ENCODE data around the gene FYB1.
"Not testable (repeated sequence)": the region's sequence is repeated elsewhere in the genome, so short reads cannot be mapped to it uniquely, and the experiment has no call there.

Gene FYB1

GRCh38 chr5:39219437-39219836, at the start of gene FYB1:
TSS of gene FYB1 (minus strand) at chr5:39219563. CDS start at chr5:39202960, 16,603 bp downstream.
- no peak for DNase-seq (ENCODE audit: low read depth)

GRCh38 chr5:39267186-39267585, 47.8 kb upstream of the FYB1 start:
- DNase-seq (ENCODE audit: low read depth) = no peak

GRCh38 chr5:39266442-39266841, 47.1 kb upstream of the FYB1 start:
- no peak for DNase-seq (ENCODE audit: low read depth)

GRCh38 chr5:39264528-39264927, 45.2 kb upstream of the FYB1 start:
- DNase-seq (ENCODE audit: low read depth) = no peak

GRCh38 chr5:39262981-39263380, 43.6 kb upstream of the FYB1 start:
- no peak for DNase-seq (ENCODE audit: low read depth)

GRCh38 chr5:39260095-39260494, 40.7 kb upstream of the FYB1 start:
- DNase-seq (ENCODE audit: low read depth) = no peak

GRCh38 chr5:39257554-39257953, 38.2 kb upstream of the FYB1 start:
- no peak for DNase-seq (ENCODE audit: low read depth)

GRCh38 chr5:39256477-39257235, 37.3 kb upstream of the FYB1 start:
- DNase-seq (ENCODE audit: low read depth) = no peak

- DNase-seq (ENCODE audit: low read depth) = no peak
Observed at GRCh38 chr5:39255406-39255805, 36.0 kb upstream of the FYB1 start.

- DNase-seq (ENCODE audit: low read depth) = no peak
Observed at GRCh38 chr5:39254671-39255070, 35.3 kb upstream of the FYB1 start.

- DNase-seq (ENCODE audit: low read depth) = no peak
Observed at GRCh38 chr5:39253196-39253595, 33.8 kb upstream of the FYB1 start.

- DNase-seq (ENCODE audit: low read depth) = no peak
Observed at GRCh38 chr5:39249564-39250274, 30.4 kb upstream of the FYB1 start.

- no peak for DNase-seq (ENCODE audit: low read depth)
Observed at GRCh38 chr5:39249069-39249468, 29.7 kb upstream of the FYB1 start.

GRCh38 chr5:39240750-39241149, 21.4 kb upstream of the FYB1 start:
- no peak for DNase-seq (ENCODE audit: low read depth)

GRCh38 chr5:39238366-39239105, 19.2 kb upstream of the FYB1 start:
- DNase-seq (ENCODE audit: low read depth) = no peak

- DNase-seq (ENCODE audit: low read depth) = no peak
Observed at GRCh38 chr5:39236718-39237117, 17.4 kb upstream of the FYB1 start.

- DNase-seq (ENCODE audit: low read depth) = no peak
Observed at GRCh38 chr5:39235648-39236047, 16.3 kb upstream of the FYB1 start.

- DNase-seq (ENCODE audit: low read depth) = not testable (repeated sequence)
Observed at GRCh38 chr5:39234494-39234893, 15.1 kb upstream of the FYB1 start.

GRCh38 chr5:39233783-39234182, 14.4 kb upstream of the FYB1 start:
- no peak for DNase-seq (ENCODE audit: low read depth)

- no peak for DNase-seq (ENCODE audit: low read depth)
Observed at GRCh38 chr5:39231705-39232525, 12.6 kb upstream of the FYB1 start.

GRCh38 chr5:39228596-39228995, 9.2 kb upstream of the FYB1 start:
- no peak for DNase-seq (ENCODE audit: low read depth)

- no peak for DNase-seq (ENCODE audit: low read depth)
Observed at GRCh38 chr5:39226558-39226957, 7.2 kb upstream of the FYB1 start.
